ENCODE data around the gene RPS23.

The RPS23 gene

DNA sequence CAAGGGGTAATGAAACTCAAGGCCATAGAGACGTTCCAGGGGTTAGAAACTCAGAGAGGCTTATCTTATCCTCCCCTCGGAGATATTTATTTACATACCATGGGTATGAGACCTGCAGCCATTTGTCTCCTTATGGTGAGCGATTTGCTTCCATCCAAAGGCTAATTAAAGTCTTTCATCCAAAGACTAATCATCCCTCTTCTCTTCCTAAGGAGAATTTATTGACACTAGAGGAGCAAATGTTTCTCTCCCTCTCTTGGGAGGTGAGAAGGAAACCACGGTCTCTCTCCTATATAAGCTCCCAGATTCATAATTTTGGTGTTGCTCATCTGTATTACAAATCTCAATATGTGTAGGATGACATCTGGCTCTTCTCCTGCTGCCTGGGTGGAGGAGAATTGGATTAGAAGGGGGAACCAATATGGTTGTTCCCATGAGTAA lies 31.0 kb upstream of the RPS23 start:
- Histone ChIP-seq H3K27me3 (replicated peaks; ENCODE audit: control insufficient read depth, insufficient read depth, low read length) (no peaks in the 10 kb centered on the region), H3K36me3 (ENCODE audit: control insufficient read depth, insufficient read depth, low read length) (no peaks in the 10 kb centered on the region), H3K4me3 (replicated peaks; ENCODE audit: low read depth, low read length) (no peak overlapping the region)
- no peak for DNase-seq (ENCODE audit: extremely low read depth, insufficient read length)
- TF ChIP-seq, protein P1, sequence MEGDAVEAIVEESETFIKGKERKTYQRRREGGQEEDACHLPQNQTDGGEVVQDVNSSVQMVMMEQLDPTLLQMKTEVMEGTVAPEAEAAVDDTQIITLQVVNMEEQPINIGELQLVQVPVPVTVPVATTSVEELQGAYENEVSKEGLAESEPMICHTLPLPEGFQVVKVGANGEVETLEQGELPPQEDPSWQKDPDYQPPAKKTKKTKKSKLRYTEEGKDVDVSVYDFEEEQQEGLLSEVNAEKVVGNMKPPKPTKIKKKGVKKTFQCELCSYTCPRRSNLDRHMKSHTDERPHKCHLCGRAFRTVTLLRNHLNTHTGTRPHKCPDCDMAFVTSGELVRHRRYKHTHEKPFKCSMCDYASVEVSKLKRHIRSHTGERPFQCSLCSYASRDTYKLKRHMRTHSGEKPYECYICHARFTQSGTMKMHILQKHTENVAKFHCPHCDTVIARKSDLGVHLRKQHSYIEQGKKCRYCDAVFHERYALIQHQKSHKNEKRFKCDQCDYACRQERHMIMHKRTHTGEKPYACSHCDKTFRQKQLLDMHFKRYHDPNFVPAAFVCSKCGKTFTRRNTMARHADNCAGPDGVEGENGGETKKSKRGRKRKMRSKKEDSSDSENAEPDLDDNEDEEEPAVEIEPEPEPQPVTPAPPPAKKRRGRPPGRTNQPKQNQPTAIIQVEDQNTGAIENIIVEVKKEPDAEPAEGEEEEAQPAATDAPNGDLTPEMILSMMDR (IDR thresholded peaks at IDR 0.05; ENCODE audit: insufficient read depth, low read length, poor library complexity, severe bottlenecking): no peak

DNA sequence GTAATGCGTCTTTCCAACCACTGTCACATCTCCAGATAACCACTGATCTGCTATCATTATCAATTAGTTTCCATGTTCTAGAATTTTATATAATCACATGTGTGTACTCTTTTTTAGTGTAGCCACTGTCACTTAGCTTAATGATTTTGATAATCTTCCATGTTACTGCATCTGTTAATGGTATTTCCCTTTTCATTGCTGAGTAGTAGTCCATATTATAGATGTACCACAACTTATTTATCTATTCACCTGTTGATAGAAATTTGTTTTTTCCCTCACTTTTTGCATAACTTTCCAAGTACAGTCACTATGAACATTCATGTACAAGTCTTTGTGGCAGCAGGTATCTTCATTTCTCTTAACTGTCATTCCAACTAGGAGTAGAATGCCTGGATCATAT lies 30.3 kb upstream of the RPS23 start:
- H3K27me3 ChIP-seq (replicated peaks; ENCODE audit: control insufficient read depth, insufficient read depth, low read length): no peaks in the 10 kb centered on the region
- H3K4me3 ChIP-seq (replicated peaks; ENCODE audit: low read depth, low read length): no peak overlapping the region
- no peaks in the 10 kb centered on the region for H3K36me3 ChIP-seq (ENCODE audit: control insufficient read depth, insufficient read depth, low read length)
- DNase-seq (ENCODE audit: extremely low read depth, insufficient read length): no peak
- TF ChIP-seq, protein P1 (IDR thresholded peaks at IDR 0.05; ENCODE audit: insufficient read depth, low read length, poor library complexity, severe bottlenecking): no peak

DNA sequence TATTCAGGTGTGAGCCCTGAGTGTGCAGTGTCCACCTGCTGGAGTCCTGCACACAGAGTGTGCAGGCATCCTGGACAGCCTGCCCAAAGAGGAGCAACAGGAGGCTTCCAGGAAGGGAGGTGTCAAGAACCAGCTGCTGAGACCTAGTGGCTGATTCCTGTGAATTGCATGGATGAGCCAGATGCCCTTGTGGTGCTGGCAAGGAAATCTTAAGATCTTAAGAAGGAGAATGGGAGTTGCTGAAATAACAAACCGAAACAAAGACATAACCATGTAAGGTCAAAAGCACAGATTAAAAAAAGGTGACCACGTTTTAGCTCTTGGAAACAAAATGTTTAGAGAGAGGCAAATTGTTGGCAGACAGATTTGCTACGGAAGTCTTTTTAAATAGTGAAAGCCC lies 29.3 kb upstream of the RPS23 start:
- DNase-seq (ENCODE audit: extremely low read depth, insufficient read length): no peak
- H3K27me3 ChIP-seq (replicated peaks; ENCODE audit: control insufficient read depth, insufficient read depth, low read length): no peaks in the 10 kb centered on the region
- H3K4me3 ChIP-seq (replicated peaks; ENCODE audit: low read depth, low read length): no peak overlapping the region
- TF ChIP-seq, protein P1 (IDR thresholded peaks at IDR 0.05; ENCODE audit: insufficient read depth, low read length, poor library complexity, severe bottlenecking): no peak
- no peaks in the 10 kb centered on the region for H3K36me3 ChIP-seq (ENCODE audit: control insufficient read depth, insufficient read depth, low read length)

DNA sequence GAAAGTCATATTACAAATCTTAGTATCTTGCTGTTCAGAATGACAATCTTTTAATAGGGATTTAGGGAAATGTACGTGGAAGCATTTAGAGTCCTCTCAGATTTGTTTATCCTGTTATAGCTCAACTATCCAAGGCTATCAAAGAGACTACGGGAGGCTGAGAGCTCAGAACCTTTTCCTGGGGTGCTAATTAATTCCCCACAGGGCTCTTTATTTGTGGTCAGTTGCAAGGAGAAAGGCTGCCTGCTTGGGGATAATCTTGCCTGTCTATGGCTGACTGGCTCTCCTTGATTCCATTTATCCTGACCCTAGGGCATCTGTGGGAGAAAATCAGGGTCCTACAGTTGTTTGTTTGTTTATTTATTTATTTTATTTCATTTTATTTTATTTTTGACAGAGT lies 28.0 kb upstream of the RPS23 start:
- H3K4me3 ChIP-seq (replicated peaks; ENCODE audit: low read depth, low read length): no peak overlapping the region
- TF ChIP-seq, protein P1 (IDR thresholded peaks at IDR 0.05; ENCODE audit: insufficient read depth, low read length, poor library complexity, severe bottlenecking): no peak
- H3K27me3 ChIP-seq (replicated peaks; ENCODE audit: control insufficient read depth, insufficient read depth, low read length): no peaks in the 10 kb centered on the region
- H3K36me3 ChIP-seq (ENCODE audit: control insufficient read depth, insufficient read depth, low read length): no peaks in the 10 kb centered on the region
- no peak for DNase-seq (ENCODE audit: extremely low read depth, insufficient read length)

DNA sequence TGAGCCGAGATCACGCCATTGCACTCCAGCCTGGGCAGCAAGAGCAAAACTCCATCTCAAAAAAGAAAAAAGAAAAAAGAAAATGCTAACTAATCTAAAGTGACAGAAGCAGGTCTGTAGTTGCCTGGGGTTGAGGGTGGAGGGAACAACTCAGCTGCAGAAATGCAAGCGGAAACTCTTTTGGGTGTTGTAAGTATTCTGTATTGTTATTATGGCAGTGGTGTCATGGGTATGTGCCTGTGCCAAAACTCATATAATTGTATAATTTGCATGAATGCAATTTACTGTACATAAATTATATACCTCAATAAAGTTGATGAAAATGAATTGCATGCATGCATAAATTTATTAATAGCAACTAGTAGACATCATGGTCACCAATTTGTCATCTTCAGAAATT lies 23.0 kb upstream of the RPS23 start:
- no peaks in the 10 kb centered on the region for H3K27me3 ChIP-seq (replicated peaks; ENCODE audit: control insufficient read depth, insufficient read depth, low read length)
- TF ChIP-seq, protein P1 (IDR thresholded peaks at IDR 0.05; ENCODE audit: insufficient read depth, low read length, poor library complexity, severe bottlenecking): no peak
- no peaks in the 10 kb centered on the region for H3K36me3 ChIP-seq (ENCODE audit: control insufficient read depth, insufficient read depth, low read length)
- H3K4me3 ChIP-seq (replicated peaks; ENCODE audit: low read depth, low read length): no peak overlapping the region
- no peak for DNase-seq (ENCODE audit: extremely low read depth, insufficient read length)

DNA sequence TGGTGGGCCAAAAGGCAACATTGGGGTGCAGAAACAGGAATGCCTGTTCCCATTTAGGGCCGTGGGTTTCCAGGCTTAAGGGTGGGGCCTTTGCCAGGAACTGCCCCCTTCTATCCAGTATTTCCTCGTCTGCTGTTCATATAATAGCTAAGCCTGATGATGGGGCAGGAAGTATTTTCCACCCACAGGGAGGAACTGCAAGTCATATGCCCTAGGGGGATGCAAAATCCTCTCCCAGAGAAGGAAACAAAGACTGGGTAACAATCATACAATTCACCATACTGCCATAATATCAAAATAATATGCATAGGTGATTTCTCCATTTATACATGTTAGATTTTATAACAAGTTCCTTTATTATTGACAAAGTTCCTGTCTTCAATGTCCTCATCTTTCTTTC lies 20.5 kb upstream of the RPS23 start:
- no peaks in the 10 kb centered on the region for H3K27me3 ChIP-seq (replicated peaks; ENCODE audit: control insufficient read depth, insufficient read depth, low read length)
- TF ChIP-seq, protein P1 (IDR thresholded peaks at IDR 0.05; ENCODE audit: insufficient read depth, low read length, poor library complexity, severe bottlenecking): no peak
- DNase-seq (ENCODE audit: extremely low read depth, insufficient read length): no peak
- no peaks in the 10 kb centered on the region for H3K36me3 ChIP-seq (ENCODE audit: control insufficient read depth, insufficient read depth, low read length)
- H3K4me3 ChIP-seq (replicated peaks; ENCODE audit: low read depth, low read length): no peak overlapping the region

All from GM06990 (cell line).